GM21723 (cell line): Measurements from ENCODE around the gene MAP3K4.

Source experiments
- ATAC-seq: cut with Tn5 transposase; IDR thresholded peaks from one replicate; pipeline ENCODE4 v1.9.1; 2021; ENCODE audit warnings: mild to moderate bottlenecking, moderate library complexity; ENCODE audit not compliant: unreplicated experiment

Gene MAP3K4

GRCh38 chr6:161001421-161001820 is 9.9 kb downstream of the MAP3K4 start:
- ATAC-seq: no peak

GRCh38 chr6:161003336-161003735 is 11.8 kb downstream of the MAP3K4 start:
- no peak for ATAC-seq

DNA sequence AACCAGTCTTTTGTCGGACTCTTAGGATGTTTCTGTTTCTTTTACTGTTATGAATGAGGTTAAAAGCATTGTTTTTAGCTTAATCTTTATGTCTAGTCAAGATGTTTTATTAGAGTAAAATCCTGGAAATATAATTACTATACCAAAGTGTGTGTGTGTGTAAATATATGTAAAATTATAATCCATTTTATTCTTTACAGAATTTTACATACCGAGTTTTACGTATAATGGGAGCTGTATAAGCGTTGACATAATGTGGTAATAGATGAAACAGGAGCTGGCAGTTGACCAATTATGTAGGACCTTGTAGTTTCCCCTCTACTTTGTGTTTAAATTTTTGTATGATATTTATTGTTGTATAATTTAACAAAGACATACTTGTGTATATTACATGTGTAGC is 16.7 kb downstream of the MAP3K4 start:
- no peak for ATAC-seq

DNA sequence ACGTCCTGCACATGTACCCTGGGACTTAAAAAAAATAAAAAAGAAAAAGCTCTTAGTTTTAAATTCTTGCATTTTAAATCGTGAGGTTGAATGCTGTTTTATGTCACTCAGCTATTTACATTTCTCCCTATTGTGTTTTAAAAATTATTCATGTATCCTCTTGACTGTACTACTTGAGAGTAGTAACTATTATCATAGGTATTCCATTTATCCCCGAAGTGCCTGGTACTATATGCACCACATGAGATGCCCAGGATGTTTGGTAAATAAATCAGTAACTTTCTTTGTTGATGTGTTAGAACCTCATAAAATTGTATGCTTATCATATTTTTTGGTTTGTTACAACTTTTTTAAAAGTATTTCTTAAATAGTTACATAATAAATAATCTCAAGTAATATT is 18.4 kb downstream of the MAP3K4 start:
- no peak for ATAC-seq

DNA sequence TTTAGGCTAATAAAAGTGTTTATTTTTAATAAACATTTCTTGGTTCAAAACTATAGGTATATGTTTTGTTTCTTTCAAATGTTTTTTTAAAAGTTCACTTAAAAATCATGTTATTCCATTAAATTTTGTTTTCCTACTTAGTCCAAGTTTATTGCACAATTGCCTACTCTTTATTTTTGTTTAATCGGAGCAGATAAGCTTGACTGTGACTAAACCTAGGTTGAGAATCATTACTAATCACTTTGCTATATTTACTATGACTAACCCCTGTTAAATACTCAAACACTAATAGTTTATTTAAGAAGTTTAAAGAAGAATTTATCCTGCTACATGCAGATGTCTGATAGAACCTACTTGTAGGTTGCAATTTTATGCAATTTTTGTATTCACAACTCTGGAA is 18.8 kb downstream of the MAP3K4 start:
- ATAC-seq: no peak

DNA sequence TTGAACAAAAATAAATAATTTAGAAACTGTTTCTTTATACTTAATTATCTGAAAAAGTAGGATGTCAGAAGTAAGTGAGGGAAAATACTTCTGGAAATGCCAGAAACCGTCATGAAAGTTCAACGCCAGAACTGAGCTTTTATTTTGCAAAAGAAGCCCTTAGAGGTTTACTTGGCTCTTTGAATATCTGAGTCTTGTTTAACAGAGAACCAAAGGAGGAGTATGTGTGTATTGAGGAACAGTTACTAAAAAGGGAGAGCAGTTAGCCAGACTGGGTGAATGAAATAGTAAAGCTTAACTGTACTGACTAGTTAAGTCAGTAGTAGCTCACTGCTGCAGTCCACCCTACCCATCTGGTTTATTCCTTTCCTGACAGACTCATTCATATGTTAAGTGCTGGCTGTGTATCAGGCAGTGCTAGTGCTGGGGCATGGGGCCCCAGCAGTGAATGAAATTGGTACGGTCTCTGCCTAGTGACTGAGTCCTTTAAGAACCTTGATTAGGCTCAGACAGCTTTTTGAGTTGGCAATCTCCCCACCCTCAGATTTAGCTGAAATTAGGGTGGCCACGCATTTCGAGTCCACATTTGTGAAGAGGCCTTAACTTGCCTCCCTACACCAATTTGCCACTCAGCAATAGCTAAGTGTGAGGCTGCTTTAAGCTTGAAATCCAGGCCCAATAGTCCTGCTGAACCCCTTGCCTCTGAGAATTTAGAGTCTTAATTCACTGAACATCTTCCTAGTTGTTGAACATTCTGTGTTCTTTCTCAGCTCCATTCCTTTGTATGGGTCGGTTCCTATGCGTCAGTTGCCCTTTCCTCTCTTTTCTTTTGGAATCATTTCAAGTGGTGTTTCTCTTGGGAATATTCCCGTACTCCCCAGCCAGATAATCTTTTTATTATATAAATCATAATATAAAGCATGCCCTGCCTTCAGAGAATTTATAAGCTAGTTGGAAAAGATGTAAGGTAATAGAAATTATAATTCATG is 20.2 kb downstream of the MAP3K4 start:
- ATAC-seq: no peak

GRCh38 chr6:161013695-161014094 is 22.1 kb downstream of the MAP3K4 start:
- ATAC-seq: no peak

GRCh38 chr6:161017766-161018564 is 26.4 kb downstream of the MAP3K4 start:
- no peak for ATAC-seq

DNA sequence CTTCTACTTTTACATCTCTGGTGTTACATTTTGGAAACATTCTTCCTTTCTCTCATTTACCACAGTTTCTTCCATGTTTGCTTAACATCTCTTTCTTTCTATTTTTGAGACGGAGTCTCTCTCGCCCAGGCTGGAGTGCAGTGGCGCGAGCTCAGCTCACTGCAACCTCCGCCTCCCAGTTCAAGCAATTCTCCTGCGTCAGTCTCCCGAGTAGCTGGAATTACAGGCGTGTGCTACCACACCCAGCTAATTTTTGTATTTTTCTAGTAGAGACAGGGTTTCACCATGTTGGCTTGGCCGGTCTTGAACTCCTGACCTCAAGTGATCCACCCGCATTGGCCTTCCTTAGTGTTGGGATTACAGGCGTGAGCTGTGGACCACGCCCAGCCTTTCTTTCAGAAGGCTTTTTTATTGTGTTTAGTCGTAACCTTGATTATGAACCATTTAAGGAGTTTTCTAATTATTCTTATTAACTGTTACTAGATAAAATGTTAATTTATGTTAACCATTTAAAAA is 27.8 kb downstream of the MAP3K4 start:
- no peak for ATAC-seq

DNA sequence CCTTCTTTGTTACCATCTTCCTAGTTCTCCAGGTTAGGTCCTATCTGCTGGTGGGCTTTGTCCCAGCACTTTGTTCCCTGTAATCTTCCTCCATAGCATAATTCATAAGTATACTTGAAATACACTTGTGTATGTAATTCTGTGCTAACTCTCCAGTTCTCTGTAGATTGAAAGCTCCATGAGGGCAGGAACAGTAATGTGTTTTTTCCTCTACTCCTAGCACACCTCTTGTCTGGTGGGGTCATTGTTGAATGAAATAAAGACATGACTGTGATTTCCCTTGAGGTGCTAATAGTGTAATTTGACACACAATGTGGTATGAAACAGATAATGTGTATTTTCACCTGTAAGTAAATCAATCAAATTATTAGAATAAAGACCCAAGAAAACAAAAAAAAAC is 30.0 kb downstream of the MAP3K4 start:
- no peak for ATAC-seq

GRCh38 chr6:161021998-161022743 is 30.6 kb downstream of the MAP3K4 start:
- no peak for ATAC-seq

GRCh38 chr6:161023316-161023715 is 31.7 kb downstream of the MAP3K4 start:
- ATAC-seq: no peak

DNA sequence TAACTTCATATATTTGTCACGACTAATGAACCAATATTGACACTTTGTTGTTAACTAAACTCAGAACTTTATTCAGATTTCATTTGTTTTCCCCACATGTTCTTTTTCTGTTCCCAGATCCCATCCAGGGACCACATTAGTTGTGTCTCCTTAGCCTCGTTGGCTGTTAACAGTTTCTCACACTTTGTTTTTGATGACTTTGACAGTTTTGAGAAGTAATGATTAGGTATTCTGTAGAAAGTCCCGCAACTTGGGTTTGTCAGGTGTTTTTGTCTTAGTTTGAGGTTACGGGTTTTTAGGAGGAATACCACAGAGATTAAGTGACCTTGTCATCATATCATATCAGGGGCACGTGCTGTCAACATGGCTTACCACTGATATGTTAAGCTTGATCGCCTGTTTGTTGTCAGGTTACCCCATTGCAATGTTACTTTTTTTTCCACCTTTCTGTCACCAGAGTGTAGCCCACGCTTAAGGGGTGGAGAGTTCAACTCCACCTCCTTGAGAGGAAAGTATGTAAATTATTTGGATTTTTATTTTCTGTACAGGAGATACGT is 32.9 kb downstream of the MAP3K4 start:
- ATAC-seq: no peak

- no peak for ATAC-seq
Measured at GRCh38 chr6:161027385-161027784, 35.8 kb downstream of the MAP3K4 start.

DNA sequence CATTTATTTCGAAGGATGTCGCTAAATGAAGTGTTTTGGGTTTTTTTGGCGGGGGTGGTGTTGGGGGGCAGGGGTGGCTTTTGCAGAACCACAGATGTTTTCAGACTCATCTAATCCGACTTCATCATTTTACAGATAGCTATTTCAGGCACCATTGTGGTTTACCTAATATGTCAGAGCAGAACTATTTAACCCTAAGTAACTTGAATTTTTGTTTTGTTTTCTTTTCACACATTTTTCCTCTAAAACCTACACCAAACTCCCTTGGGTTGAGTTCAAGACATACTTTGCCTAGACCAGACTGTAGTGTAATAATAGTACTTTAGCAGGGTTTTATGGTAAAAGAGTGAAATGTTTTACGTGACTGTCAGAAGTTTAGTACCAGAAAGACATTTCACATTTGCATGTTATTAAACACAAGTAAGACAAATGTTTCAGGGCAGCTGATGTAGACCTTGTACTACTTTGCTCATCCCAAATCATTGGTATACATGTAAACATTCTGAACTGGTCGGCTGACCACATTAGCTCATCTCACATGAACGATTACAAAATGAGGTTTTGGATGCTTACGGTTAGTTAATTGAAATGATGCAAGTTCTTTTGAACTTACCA is 37.7 kb downstream of the MAP3K4 start:
- ATAC-seq: peak; percentile 86

- ATAC-seq: no peak
Measured at GRCh38 chr6:161031721-161032495, 40.3 kb downstream of the MAP3K4 start.

- no peak for ATAC-seq
Measured at GRCh38 chr6:161033667-161034066, 42.1 kb downstream of the MAP3K4 start.

DNA sequence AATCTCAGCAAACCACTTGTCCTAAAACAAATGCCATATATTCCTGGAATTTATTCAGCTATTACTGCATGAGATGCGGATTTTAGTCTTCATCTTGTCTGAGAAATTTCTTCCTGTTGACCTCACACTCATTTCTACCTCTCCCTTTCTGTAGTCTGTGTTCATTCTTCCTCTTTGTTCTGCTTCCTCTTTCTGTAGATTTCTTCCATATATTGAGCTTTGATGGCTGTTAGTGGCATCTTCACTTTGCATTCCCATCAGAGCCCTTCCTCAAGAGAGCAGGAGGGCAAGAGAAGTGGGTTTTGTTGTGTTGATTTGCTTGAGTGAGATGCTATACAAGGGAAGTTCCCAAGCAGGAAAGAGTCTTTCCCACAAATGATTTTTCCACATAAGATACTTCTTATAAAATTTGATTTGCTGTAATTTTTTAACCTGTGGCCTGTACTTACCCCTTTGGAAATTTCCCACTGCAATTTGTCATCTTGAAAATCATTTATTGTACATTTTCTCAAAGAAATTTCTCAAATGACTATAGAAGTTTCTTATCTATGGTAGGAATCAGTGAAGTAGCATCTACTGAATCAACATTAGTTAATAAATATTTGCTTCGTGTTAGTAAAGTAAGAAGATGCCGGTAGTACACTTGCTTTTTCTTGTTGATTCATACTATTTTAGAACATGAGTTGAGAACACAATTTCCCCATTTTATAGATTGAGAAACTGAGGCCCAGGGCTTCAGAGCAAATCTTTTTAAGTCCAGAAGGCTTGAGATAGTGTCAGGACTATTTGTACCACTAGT is 43.8 kb downstream of the MAP3K4 start:
- peak; percentile 37 for ATAC-seq

GRCh38 chr6:161035981-161036263 is 44.4 kb downstream of the MAP3K4 start:
- no peak for ATAC-seq
